Panc1 (cell line): ENCODE results near the gene GOLGA2. TPM values are rescaled to one million over a fixed set of nuclear protein-coding genes. Genes with fewer than 3 reads are reported as not detected.

ENCODE experiments used
- ATAC-seq: fragments of 200-7000 bp; cut with Tn5 transposase; 2 replicates; pipeline ENCODE4 v1.9.1; 2020; ENCODE audit warnings: mild to moderate bottlenecking, moderate library complexity
- BruUV-seq: library from RNA; stranded (reverse); fragments of 400-500 nt; replicated peaks from 2 replicates; lab custom pipeline; 2021; lab: Mats Ljungman, UMichigan
- CTCF ChIA-PET: fragments of 300-600 bp; sonication (Branson Sonifier 250); formaldehyde crosslinking; loops from one replicate; lab custom pipeline; 2022; ENCODE audit warnings: antibody characterized with exemption; lab: Charles Lee
- POLR2A ChIA-PET: fragments of 300-600 bp; sonication (Branson Sonifier 250); formaldehyde crosslinking; loops from one replicate; lab custom pipeline; 2022; ENCODE audit warnings: antibody characterized with exemption; lab: Charles Lee
- DNase-seq: peaks from one replicate; pipeline ENCODE4 v3.0.0-alpha.2; 2010; ENCODE audit warnings: low read depth, low spot score
- H3K27ac ChIP-seq: 2 replicates; pipeline ENCODE4 v1.5.1; 2011; ENCODE audit warnings: mild to moderate bottlenecking, low read length, inconsistent platforms
- H3K27me3 ChIP-seq: fragments of 200-500 bp; sonication (Bioruptor generic); 2 replicates; pipeline ENCODE4 v1.6.0; 2014; ENCODE audit warnings: low read length, inconsistent platforms; ENCODE audit not compliant: control insufficient read depth, insufficient read depth
- H3K36me3 ChIP-seq: fragments of 200-500 bp; sonication (Bioruptor generic); 2 replicates; pipeline ENCODE4 v1.5.1; 2014; ENCODE audit warnings: inconsistent platforms, mild to moderate bottlenecking, low read length, moderate library complexity; ENCODE audit not compliant: control insufficient read depth, insufficient read depth
- H3K4me1 ChIP-seq: 2 replicates; pipeline ENCODE4 v1.5.1; 2011; ENCODE audit warnings: inconsistent platforms, mild to moderate bottlenecking, low read length, moderate library complexity; ENCODE audit not compliant: control insufficient read depth, insufficient read depth
- H3K4me3 ChIP-seq, 2 experiments: 2 replicates each; pipeline ENCODE4 v1.5.1; 2011 to 2012; ENCODE audit warnings: low read depth in 2 of 2, low read length in 2 of 2, mild to moderate bottlenecking in 2 of 2, inconsistent platforms in 1 of 2, moderate library complexity in 1 of 2
- H3K9me3 ChIP-seq: fragments of 200-500 bp; sonication (Bioruptor generic); 2 replicates; pipeline ENCODE4 v1.5.1; 2014; ENCODE audit warnings: low read depth, mild to moderate bottlenecking, inconsistent platforms, low read length, moderate library complexity; ENCODE audit not compliant: control insufficient read depth, insufficient read depth
- POLR2AphosphoS5 ChIP-seq: IDR thresholded peaks from 2 replicates; pipeline ENCODE4 v1.6.1; 2012; ENCODE audit warnings: mild to moderate bottlenecking, low read depth, low read length, moderate library complexity
- SIN3A ChIP-seq: IDR thresholded peaks from 2 replicates; pipeline ENCODE4 v1.6.1; 2012; ENCODE audit warnings: low read depth, mild to moderate bottlenecking, low read length, moderate library complexity, borderline replicate concordance; ENCODE audit not compliant: insufficient read depth
- TCF7L2 ChIP-seq: IDR thresholded peaks from 2 replicates; pipeline ENCODE4 v1.6.1; 2011; ENCODE audit warnings: mild to moderate bottlenecking, low read depth, low read length, inconsistent platforms
- in situ Hi-C: cut with HindIII; loops from 2 replicates; pipeline ENCODE4 v1.10.0; 2016; ENCODE audit warnings: low sequenced_read_pairs, low pct_unique_long_range_greater_than_20kb
- intact Hi-C: fragments of 100-400 bp; cut with micrococcal nuclease; formaldehyde crosslinking; loops from one replicate; pipeline ENCODE4 v1.10.0; 2022; ENCODE audit not compliant: unreplicated experiment
- total RNA-seq: library from RNA; stranded (reverse); gene quantifications from one replicate; pipeline ENCODE4 v1.2.1, GENCODE V29; 2021; ENCODE audit not compliant: unreplicated experiment
- TF ChIP-seq, protein P1 (sequence below): fragments of 450-650 bp; IDR thresholded peaks from 2 replicates; pipeline ENCODE4 v1.5.1; 2017; ENCODE audit warnings: mild to moderate bottlenecking
- TF ChIP-seq, protein P2 (sequence below), 2 experiments: IDR thresholded peaks; 2 replicates each; pipeline ENCODE4 v1.6.1; 2011 to 2012; ENCODE audit warnings: low read depth in 2 of 2, control low read depth in 1 of 2, low read length in 1 of 2, mild to moderate bottlenecking in 1 of 2, moderate library complexity in 1 of 2; ENCODE audit not compliant: insufficient read depth in 1 of 2

GOLGA2 gene
- total RNA-seq, 1 experiment from 2014 or later: 69.6 TPM

DNA sequence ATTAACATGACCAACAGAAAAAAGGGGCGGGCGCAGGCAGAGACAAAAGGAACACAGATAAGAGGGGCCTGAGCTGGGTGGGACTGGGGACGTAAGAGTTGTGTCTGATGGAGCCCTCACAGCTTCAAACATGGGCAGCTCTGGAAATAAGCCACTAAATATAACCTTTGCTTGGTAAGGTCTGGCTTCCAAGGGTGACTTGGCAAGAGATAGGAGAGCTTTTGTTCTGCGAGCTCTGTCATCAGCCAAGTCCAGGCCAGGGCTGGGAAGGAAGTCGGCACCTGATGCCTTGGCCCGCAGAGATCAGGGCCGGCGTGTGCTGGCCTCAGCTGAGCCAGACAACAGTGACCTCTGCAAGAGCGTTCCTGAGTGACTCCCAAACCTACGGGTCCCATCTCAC, 34.7 kb upstream of the GOLGA2 start:
- Histone ChIP-seq H3K4me3 (no peak overlapping the region), H3K9me3 (no peaks in the 10 kb centered on the region), H3K27ac (no peak overlapping the region), H3K4me1 (no peaks in the 10 kb centered on the region), H3K36me3 (no peaks in the 10 kb centered on the region), H3K27me3 (no peaks in the 10 kb centered on the region)
- BruUV-seq: no TSS peak
- intact Hi-C loops: no loop called here
- ChIA-PET CTCF (no interaction called here), POLR2A (no interaction called here)
- TF ChIP-seq, protein P1, sequence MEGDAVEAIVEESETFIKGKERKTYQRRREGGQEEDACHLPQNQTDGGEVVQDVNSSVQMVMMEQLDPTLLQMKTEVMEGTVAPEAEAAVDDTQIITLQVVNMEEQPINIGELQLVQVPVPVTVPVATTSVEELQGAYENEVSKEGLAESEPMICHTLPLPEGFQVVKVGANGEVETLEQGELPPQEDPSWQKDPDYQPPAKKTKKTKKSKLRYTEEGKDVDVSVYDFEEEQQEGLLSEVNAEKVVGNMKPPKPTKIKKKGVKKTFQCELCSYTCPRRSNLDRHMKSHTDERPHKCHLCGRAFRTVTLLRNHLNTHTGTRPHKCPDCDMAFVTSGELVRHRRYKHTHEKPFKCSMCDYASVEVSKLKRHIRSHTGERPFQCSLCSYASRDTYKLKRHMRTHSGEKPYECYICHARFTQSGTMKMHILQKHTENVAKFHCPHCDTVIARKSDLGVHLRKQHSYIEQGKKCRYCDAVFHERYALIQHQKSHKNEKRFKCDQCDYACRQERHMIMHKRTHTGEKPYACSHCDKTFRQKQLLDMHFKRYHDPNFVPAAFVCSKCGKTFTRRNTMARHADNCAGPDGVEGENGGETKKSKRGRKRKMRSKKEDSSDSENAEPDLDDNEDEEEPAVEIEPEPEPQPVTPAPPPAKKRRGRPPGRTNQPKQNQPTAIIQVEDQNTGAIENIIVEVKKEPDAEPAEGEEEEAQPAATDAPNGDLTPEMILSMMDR: no peak
- TF ChIP-seq SIN3A (no peak), POLR2AphosphoS5 (no peak)
- in situ Hi-C loops: no loop called here
- ATAC-seq (no peak), DNase-seq (no peak)

DNA sequence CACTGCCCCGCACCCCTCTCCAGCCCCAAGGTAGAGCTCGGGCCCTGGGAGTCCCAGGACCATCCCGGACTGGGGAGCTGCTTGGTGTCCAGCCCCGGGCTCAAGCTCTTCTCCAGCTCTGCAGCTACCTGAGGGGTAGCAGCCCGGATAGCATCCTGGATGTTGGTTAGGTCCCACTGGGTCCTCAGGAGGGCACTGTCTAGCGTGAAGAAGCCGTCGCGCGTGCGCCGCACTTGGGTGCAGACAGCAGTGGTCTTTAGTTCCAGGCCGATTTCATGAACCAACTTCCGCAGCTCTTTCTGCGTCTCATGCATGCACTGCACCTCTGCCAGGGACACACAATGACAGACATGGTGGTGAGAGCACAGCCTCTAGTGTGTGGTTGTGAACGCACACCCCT, 33.7 kb upstream of the GOLGA2 start:
- ChIA-PET POLR2A (no interaction called here), CTCF (interaction anchor here (0.6 kb wide), 1 partner anchor 101 kb away, joined by 12 read pairs; no protein-coding TSS in a partner anchor)
- no peaks in the 10 kb centered on the region for H3K27me3 ChIP-seq
- no peaks in the 10 kb centered on the region for H3K4me1 ChIP-seq
- H3K4me3 ChIP-seq: no peak overlapping the region
- in situ Hi-C loops: no loop called here
- no TSS peak for BruUV-seq
- TF ChIP-seq, protein P2, sequence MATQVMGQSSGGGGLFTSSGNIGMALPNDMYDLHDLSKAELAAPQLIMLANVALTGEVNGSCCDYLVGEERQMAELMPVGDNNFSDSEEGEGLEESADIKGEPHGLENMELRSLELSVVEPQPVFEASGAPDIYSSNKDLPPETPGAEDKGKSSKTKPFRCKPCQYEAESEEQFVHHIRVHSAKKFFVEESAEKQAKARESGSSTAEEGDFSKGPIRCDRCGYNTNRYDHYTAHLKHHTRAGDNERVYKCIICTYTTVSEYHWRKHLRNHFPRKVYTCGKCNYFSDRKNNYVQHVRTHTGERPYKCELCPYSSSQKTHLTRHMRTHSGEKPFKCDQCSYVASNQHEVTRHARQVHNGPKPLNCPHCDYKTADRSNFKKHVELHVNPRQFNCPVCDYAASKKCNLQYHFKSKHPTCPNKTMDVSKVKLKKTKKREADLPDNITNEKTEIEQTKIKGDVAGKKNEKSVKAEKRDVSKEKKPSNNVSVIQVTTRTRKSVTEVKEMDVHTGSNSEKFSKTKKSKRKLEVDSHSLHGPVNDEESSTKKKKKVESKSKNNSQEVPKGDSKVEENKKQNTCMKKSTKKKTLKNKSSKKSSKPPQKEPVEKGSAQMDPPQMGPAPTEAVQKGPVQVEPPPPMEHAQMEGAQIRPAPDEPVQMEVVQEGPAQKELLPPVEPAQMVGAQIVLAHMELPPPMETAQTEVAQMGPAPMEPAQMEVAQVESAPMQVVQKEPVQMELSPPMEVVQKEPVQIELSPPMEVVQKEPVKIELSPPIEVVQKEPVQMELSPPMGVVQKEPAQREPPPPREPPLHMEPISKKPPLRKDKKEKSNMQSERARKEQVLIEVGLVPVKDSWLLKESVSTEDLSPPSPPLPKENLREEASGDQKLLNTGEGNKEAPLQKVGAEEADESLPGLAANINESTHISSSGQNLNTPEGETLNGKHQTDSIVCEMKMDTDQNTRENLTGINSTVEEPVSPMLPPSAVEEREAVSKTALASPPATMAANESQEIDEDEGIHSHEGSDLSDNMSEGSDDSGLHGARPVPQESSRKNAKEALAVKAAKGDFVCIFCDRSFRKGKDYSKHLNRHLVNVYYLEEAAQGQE (IDR thresholded peaks at IDR 0.05; ENCODE audit: insufficient read depth in 1 of 2, low read depth in 2 of 2, low read length in 1 of 2): no peak
- TF ChIP-seq POLR2AphosphoS5 (no peak), TCF7L2 (no peak), SIN3A (no peak)
- TF ChIP-seq, protein P1: no peak
- no peaks in the 10 kb centered on the region for H3K36me3 ChIP-seq
- no peak for DNase-seq
- no peaks in the 10 kb centered on the region for H3K9me3 ChIP-seq
- ATAC-seq: no peak
- intact Hi-C loops: no loop called here
- H3K27ac ChIP-seq: no peak overlapping the region
